Peyer's patch (tissue), 4 donors: ENCODE data around the gene RPS28.

ENCODE experiments used
- POLR2A ChIP-seq, 2 donors: fragments of 450-650 bp; IDR thresholded peaks; one replicate each; pipeline ENCODE4 v1.5.1; 2017; ENCODE audit warnings: antibody characterized with exemption in 2 of 2, mild to moderate bottlenecking in 2 of 2, moderate library complexity in 2 of 2
- TF ChIP-seq, protein P1 (sequence below), 6 experiments: fragments of 450-650 bp in 4 of 6; fragments of 200-600 bp in 2 of 6; sonication (generic) in 1 of 6; IDR thresholded peaks; one replicate each; pipeline ENCODE4 v1.5.1; 2017 to 2019; ENCODE audit warnings: antibody characterized with exemption in 6 of 6, mild to moderate bottlenecking in 3 of 6, moderate library complexity in 1 of 6

DNA sequence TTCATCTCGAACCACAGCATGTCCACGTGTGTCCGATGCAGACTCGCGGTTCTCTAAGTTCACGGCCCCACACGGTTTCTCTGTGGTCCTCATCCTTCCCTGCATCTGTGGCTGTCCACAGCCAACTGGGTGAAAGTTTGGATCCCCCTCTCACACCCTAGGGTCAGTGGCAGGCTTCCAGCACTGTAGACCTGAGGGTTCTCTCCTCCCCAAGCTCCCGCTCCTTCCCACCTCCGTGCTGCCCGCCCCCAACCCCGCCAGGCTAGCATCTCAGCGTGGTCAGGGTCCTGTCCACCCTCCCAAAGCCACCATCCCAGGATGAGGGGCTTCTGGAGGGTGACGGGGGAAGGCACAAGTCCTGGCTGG lies 45.6 kb downstream of the RPS28 start:
- TF ChIP-seq, protein P1, sequence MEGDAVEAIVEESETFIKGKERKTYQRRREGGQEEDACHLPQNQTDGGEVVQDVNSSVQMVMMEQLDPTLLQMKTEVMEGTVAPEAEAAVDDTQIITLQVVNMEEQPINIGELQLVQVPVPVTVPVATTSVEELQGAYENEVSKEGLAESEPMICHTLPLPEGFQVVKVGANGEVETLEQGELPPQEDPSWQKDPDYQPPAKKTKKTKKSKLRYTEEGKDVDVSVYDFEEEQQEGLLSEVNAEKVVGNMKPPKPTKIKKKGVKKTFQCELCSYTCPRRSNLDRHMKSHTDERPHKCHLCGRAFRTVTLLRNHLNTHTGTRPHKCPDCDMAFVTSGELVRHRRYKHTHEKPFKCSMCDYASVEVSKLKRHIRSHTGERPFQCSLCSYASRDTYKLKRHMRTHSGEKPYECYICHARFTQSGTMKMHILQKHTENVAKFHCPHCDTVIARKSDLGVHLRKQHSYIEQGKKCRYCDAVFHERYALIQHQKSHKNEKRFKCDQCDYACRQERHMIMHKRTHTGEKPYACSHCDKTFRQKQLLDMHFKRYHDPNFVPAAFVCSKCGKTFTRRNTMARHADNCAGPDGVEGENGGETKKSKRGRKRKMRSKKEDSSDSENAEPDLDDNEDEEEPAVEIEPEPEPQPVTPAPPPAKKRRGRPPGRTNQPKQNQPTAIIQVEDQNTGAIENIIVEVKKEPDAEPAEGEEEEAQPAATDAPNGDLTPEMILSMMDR (IDR thresholded peaks at IDR 0.05): no peak
- no peak for TF ChIP-seq POLR2A (IDR thresholded peaks at IDR 0.05)
